GM06990 (cell line): Measurements from ENCODE around the gene RAB5B.

ENCODE experiments used
- DNase-seq: peaks from one replicate; pipeline ENCODE4 v3.0.0-alpha.2; 2011; ENCODE audit not compliant: insufficient read length; ENCODE audit errors: extremely low read depth
- H3K27me3 ChIP-seq: replicated peaks from 2 replicates; pipeline ENCODE4 v1.6.0; 2011; ENCODE audit warnings: low read length; ENCODE audit not compliant: control insufficient read depth, insufficient read depth
- H3K36me3 ChIP-seq: 2 replicates; pipeline ENCODE4 v1.5.1; 2011; ENCODE audit warnings: low read length; ENCODE audit not compliant: control insufficient read depth, insufficient read depth
- H3K4me3 ChIP-seq: replicated peaks from 2 replicates; pipeline ENCODE4 v1.5.1; 2011; ENCODE audit warnings: low read depth, mild to moderate bottlenecking, control low read depth, low read length
- CTCF ChIP-seq: IDR thresholded peaks from 2 replicates; pipeline ENCODE4 v1.5.1; 2011; ENCODE audit warnings: low read length, control low read depth, mild to moderate bottlenecking, inconsistent platforms; ENCODE audit not compliant: insufficient read depth, poor library complexity, severe bottlenecking

RAB5B gene, protein sequence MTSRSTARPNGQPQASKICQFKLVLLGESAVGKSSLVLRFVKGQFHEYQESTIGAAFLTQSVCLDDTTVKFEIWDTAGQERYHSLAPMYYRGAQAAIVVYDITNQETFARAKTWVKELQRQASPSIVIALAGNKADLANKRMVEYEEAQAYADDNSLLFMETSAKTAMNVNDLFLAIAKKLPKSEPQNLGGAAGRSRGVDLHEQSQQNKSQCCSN

GRCh38 chr12:55973599-55974307 is at the start of gene RAB5B:
TSS of gene RAB5B (plus strand) at chr12:55974078. CDS start at chr12:55986961, 12,883 bp downstream.
- peaks cover 5% of the 10 kb centered on the region for H3K36me3 ChIP-seq
- no peak for TF ChIP-seq CTCF
- H3K4me3 ChIP-seq, result peak within 1 kb of the TSS; percentile 92
- peak; percentile 94 for DNase-seq
- H3K27me3 ChIP-seq, result no peaks in the 10 kb centered on the region

DNA sequence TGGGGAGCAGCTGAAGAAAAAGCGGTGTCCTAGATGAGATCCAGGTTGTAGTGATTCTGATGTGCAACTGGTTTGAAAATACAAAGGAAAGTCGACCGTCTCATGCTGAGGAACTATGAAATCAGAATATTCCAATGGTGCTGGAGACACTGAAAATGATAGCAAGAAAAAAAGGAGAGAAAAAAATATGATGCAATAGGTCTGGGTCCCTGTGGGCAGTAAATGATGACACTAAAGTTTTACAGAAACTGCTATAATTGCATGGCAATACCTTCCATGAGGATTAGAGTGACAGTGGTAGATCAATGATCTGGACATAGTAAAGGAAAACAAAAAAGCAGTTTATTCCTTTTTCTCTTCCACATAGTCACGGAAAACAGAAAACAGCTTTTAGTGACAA is 48.5 kb upstream of the RAB5B start:
- no peak for DNase-seq
- no peaks in the 10 kb centered on the region for H3K27me3 ChIP-seq
- peak overlapping the region; percentile 74 for H3K4me3 ChIP-seq
- H3K36me3 ChIP-seq, result peaks cover 2% of the 10 kb centered on the region
- no peak for TF ChIP-seq CTCF

DNA sequence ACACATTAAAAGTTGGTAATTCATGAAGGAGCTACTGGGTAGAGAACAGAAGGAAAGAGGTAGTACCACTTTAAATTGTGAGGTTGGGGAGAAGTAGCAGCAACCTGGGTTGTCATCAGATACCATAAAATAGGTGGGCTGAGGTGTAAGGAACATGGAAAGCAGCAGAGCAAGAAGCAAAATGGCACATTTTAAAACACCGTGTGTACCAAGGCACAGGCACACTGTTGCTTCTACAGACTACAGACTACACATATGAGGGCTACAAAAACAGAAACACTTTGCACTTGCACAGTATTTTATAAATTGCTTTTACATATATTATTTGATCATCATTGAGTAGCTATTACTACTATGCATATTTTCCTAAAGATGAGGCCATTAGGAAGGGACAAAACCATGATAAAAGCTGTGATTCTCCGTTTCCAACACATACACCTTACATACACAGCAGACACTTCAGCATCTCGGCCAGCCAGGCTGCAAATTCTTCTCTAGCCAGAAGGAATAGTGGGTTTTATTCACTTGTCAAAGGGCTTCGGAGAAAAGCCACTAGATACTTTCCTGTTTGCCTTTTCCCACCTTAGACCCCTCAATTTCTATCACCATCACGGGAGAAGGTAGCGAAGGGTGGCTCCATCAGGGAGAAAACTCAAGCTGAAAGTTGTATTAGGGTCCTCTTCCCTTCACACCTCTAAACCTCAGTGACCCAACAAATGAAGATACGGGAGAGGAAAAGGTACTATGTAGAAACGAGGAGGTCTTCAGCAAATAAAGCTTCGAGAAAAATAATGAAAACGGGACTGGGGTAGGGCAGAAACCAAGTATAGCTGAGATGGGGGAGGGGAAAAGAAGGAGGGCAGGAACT is 47.8 kb upstream of the RAB5B start:
- DNase-seq, result no peak
- H3K36me3 ChIP-seq, result peaks cover 2% of the 10 kb centered on the region
- peak overlapping the region; percentile 74 for H3K4me3 ChIP-seq
- no peaks in the 10 kb centered on the region for H3K27me3 ChIP-seq
- no peak for TF ChIP-seq CTCF

- DNase-seq, result peak; percentile 98
- Histone ChIP-seq H3K36me3 (peaks cover under 1% of the 10 kb centered on the region; the same call in 1 of the 2 replicates), H3K4me3 (peak overlapping the region; percentile 74), H3K27me3 (no peaks in the 10 kb centered on the region)
- TF ChIP-seq CTCF, result peak; percentile 86
Measured at GRCh38 chr12:55926738-55927587, 46.9 kb upstream of the RAB5B start.

DNA sequence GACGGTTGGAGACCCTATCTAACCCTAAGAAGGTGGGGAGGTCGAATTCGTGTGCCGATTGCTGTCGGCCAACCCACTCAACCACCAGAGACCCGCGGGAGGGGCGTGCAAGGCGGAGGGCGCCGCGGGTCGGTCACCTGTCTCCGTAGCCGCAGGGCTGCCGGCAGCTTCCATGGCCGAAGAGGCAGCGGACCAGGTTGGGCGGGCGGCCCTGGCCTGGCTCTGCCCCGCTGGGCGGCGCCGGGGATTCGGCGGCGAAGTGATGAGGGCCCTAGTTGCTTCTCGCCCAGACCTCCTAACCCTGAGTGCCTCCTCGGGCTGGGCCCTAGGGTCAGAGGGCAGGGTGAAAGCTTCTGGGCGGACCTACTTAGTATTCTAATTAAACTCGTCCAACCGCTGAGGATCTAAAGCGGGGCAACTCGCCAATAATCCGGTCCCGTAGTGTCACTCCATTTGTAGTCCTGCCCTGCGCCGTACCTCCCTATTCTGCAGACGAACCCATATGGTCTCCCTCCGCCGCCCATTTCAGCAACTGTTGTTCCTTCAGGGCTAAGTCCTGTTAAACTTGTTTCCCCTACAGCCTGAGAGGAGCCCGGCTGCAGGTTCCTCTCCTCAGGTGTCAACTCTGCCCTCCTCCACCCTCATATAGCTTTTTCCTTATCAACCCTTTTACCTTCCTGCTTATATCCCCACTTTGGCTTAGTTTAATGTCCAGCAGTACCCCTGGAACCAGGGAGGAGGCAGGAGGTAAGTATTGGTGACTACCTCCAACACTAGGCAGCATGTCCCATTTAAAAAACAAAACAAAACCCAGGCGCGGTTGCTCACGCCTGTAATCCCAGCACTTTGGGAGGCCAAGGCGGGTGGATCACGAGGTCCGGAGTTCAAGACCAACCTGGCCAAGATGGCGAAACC is 46.0 kb upstream of the RAB5B start, which contains the start of gene PYM1:
TSS of gene PYM1 (minus strand) at position 307 of the 915 bp plus-strand sequence. CDS start at position 174, 133 bp downstream.
- Histone ChIP-seq H3K27me3 (no peaks in the 10 kb centered on the region), H3K36me3 (no peaks in the 10 kb centered on the region; the same call in 1 of the 2 replicates), H3K4me3 (peak within 1 kb of the TSS; percentile 74)
- peak; percentile 85 for DNase-seq
- TF ChIP-seq CTCF, result no peak
